Measurements from ENCODE around the gene PEAK3.

GRCh38 chr19:2226051-2226839 lies 55.7 kb downstream of the PEAK3 start:
- no peak for TF ChIP-seq CTCF (IDR thresholded peaks at IDR 0.05; ENCODE audit: low read length)
- TF ChIP-seq EZH2phosphoT487 (IDR thresholded peaks at IDR 0.05; ENCODE audit: low read length): no peak
- no peak for TF ChIP-seq EZH2 (optimal IDR thresholded peaks at IDR 0.05; ENCODE audit: low read depth, low read length)
